Neural progenitor cell (in vitro differentiated cells): Measurements from ENCODE around the gene GDE1. TPM values are rescaled to one million over a fixed set of nuclear protein-coding genes. Genes with fewer than 3 reads are reported as not detected.

Experiments used
- DNase-seq: peaks from one replicate; pipeline ENCODE4 v3.0.0-alpha.2; 2016; ENCODE audit warnings: low spot score
- H2AFZ ChIP-seq: fragments of 200-600 bp; sonication (generic); replicated peaks from 2 replicates; pipeline ENCODE4 v1.6.1; 2016; ENCODE audit warnings: antibody characterized with exemption
- H3F3A ChIP-seq: fragments of 200-600 bp; sonication (generic); 2 replicates; pipeline ENCODE4 v1.6.1; 2016; ENCODE audit warnings: antibody characterized with exemption, low read depth
- H3K27ac ChIP-seq: fragments of 200-600 bp; sonication (generic); 2 replicates; pipeline ENCODE4 v1.5.1; 2016; ENCODE audit warnings: mild to moderate bottlenecking
- H3K27me3 ChIP-seq: fragments of 200-600 bp; sonication (generic); 2 replicates; pipeline ENCODE4 v1.6.1; 2016; ENCODE audit warnings: mild to moderate bottlenecking, moderate library complexity
- H3K36me3 ChIP-seq: fragments of 200-600 bp; sonication (generic); 2 replicates; pipeline ENCODE4 v1.5.1; 2016
- H3K4me1 ChIP-seq: fragments of 200-600 bp; sonication (generic); 2 replicates; pipeline ENCODE4 v1.6.1; 2016; ENCODE audit warnings: mixed run types
- H3K4me2 ChIP-seq: fragments of 200-600 bp; sonication (generic); 2 replicates; pipeline ENCODE4 v1.6.1; 2016
- H3K4me3 ChIP-seq: fragments of 200-600 bp; sonication (generic); 2 replicates; pipeline ENCODE4 v1.5.1; 2016
- H3K79me2 ChIP-seq: fragments of 200-600 bp; sonication (generic); 2 replicates; pipeline ENCODE4 v1.6.1; 2016; ENCODE audit warnings: low read depth
- H3K9ac ChIP-seq: fragments of 200-600 bp; sonication (generic); 2 replicates; pipeline ENCODE4 v1.6.1; 2016
- H3K9me3 ChIP-seq: fragments of 200-600 bp; sonication (generic); 2 replicates; pipeline ENCODE4 v1.5.1; 2016; ENCODE audit warnings: low read depth
- H4K20me1 ChIP-seq: fragments of 200-600 bp; sonication (generic); 2 replicates; pipeline ENCODE4 v1.6.1; 2016; ENCODE audit warnings: low read depth
- H3K27ac Mint-ChIP-seq: 3 replicates; pipeline ENCODE4 v1.8.0; 2021; ENCODE audit warnings: mixed read lengths
- H3K27me3 Mint-ChIP-seq: 2 replicates; pipeline ENCODE4 v1.8.0; 2022; ENCODE audit warnings: low read depth, mild to moderate bottlenecking, inconsistent platforms, moderate library complexity, mixed read lengths; ENCODE audit not compliant: insufficient read depth
- H3K36me3 Mint-ChIP-seq: 3 replicates; pipeline ENCODE4 v1.8.0; 2021; ENCODE audit warnings: mixed read lengths
- H3K4me1 Mint-ChIP-seq: 3 replicates; pipeline ENCODE4 v1.8.0; 2021; ENCODE audit warnings: mixed read lengths
- H3K4me3 Mint-ChIP-seq: 3 replicates; pipeline ENCODE4 v1.8.0; 2021; ENCODE audit warnings: mild to moderate bottlenecking, moderate library complexity, mixed read lengths
- H3K9me3 Mint-ChIP-seq: 3 replicates; pipeline ENCODE4 v1.8.0; 2020; ENCODE audit warnings: mixed read lengths
- EZH2 ChIP-seq: fragments of 200-600 bp; sonication (generic); IDR thresholded peaks from 2 replicates; pipeline ENCODE4 v1.6.1; 2017; ENCODE audit warnings: antibody characterized with exemption, mild to moderate bottlenecking, moderate library complexity
- EZH2phosphoT487 ChIP-seq: fragments of 200-600 bp; sonication (generic); IDR thresholded peaks from 2 replicates; pipeline ENCODE4 v1.6.1; 2017; ENCODE audit warnings: antibody characterized with exemption
- total RNA-seq: library from RNA; depleted of rRNA; stranded (reverse); fragments of >200 nt; gene quantifications from 2 replicates; pipeline ENCODE4 v1.2.3, GENCODE V29; 2015; ENCODE audit warnings: low replicate concordance
- TF ChIP-seq, protein P1 (sequence below): fragments of 200-600 bp; sonication (generic); IDR thresholded peaks from 2 replicates; pipeline ENCODE4 v1.5.1; 2017; ENCODE audit warnings: antibody characterized with exemption, mild to moderate bottlenecking

GDE1 gene
- total RNA-seq, 1 donor from 2014 or later = 43.0 TPM

DNA sequence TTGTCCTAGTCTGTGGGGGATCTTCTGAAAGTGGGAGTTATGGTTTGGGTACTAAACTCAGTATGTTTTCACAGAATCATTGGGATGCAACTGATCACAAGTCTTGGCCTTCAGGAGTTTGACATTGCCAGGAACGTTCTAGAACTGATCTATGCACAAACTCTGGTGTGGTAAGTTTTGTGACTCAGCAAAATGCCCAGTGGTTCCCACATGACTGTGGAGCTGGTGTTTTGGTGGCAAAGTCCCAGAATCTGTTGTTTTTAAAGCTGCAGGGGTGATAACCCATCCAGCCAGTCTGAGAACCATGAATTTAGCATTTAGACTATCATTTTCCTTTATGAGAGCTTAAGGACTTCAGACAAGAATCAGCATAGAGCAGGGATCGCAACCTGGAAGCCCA, 40.6 kb downstream of the GDE1 start:
- Histone ChIP-seq H4K20me1 (no peaks in the 10 kb centered on the region), H3K79me2 (no peaks in the 10 kb centered on the region), H3K4me2 (no peak overlapping the region), H3K9ac (no peak overlapping the region), H3K4me3 (no peak overlapping the region), H3K36me3 (no peaks in the 10 kb centered on the region), H3K9me3 (no peaks in the 10 kb centered on the region), H2AFZ (no peak overlapping the region), H3F3A (no peaks in the 10 kb centered on the region), H3K27ac (no peak overlapping the region), H3K27me3 (no peaks in the 10 kb centered on the region), H3K4me1 (no peaks in the 10 kb centered on the region)
- H3K9me3 Mint-ChIP-seq = no peaks in the 10 kb centered on the region
- no peak for DNase-seq
- TF ChIP-seq EZH2 (no peak), EZH2phosphoT487 (no peak)
- TF ChIP-seq, protein P1, sequence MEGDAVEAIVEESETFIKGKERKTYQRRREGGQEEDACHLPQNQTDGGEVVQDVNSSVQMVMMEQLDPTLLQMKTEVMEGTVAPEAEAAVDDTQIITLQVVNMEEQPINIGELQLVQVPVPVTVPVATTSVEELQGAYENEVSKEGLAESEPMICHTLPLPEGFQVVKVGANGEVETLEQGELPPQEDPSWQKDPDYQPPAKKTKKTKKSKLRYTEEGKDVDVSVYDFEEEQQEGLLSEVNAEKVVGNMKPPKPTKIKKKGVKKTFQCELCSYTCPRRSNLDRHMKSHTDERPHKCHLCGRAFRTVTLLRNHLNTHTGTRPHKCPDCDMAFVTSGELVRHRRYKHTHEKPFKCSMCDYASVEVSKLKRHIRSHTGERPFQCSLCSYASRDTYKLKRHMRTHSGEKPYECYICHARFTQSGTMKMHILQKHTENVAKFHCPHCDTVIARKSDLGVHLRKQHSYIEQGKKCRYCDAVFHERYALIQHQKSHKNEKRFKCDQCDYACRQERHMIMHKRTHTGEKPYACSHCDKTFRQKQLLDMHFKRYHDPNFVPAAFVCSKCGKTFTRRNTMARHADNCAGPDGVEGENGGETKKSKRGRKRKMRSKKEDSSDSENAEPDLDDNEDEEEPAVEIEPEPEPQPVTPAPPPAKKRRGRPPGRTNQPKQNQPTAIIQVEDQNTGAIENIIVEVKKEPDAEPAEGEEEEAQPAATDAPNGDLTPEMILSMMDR = no peak
- peaks cover 3% of the 10 kb centered on the region for H3K4me1 Mint-ChIP-seq
- H3K27ac Mint-ChIP-seq = no peak overlapping the region
- no peaks in the 10 kb centered on the region for H3K27me3 Mint-ChIP-seq
- H3K4me3 Mint-ChIP-seq = no peak overlapping the region
- H3K36me3 Mint-ChIP-seq = no peaks in the 10 kb centered on the region

DNA sequence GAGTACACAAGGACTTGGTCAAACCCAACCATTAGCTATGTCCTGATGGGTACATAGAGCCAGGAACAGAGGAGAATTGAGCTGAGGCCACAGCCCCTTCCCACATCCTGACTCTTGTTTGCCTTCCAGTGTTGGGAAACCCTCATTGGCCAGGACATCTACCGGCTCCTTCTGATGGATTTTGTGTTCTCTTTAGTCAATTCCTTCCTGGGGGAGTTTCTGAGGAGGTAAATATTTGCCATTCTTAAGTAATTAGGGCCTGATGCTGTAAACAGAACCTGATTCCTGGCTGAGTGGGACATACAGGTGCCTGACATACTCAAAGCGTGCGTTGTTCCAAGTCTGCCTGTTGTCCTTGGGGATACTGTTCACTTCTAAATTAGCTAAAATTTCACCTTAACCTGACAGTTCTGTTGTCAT, 42.6 kb downstream of the GDE1 start:
- Histone ChIP-seq H3K9me3 (no peaks in the 10 kb centered on the region), H3K36me3 (no peaks in the 10 kb centered on the region), H4K20me1 (no peaks in the 10 kb centered on the region), H3K27me3 (no peaks in the 10 kb centered on the region), H3F3A (peaks cover 3% of the 10 kb centered on the region), H3K4me2 (no peak overlapping the region), H2AFZ (no peak overlapping the region), H3K4me3 (no peak overlapping the region), H3K79me2 (no peaks in the 10 kb centered on the region), H3K4me1 (peaks cover 4% of the 10 kb centered on the region), H3K9ac (no peak overlapping the region), H3K27ac (no peak overlapping the region)
- Mint-ChIP-seq H3K4me1 (no peaks in the 10 kb centered on the region), H3K27ac (no peak overlapping the region), H3K36me3 (no peaks in the 10 kb centered on the region), H3K4me3 (no peak overlapping the region), H3K9me3 (no peaks in the 10 kb centered on the region), H3K27me3 (peaks cover 6% of the 10 kb centered on the region)
- DNase-seq = no peak
- TF ChIP-seq EZH2 = no peak
- TF ChIP-seq EZH2phosphoT487 = no peak
- TF ChIP-seq, protein P1 = no peak

DNA sequence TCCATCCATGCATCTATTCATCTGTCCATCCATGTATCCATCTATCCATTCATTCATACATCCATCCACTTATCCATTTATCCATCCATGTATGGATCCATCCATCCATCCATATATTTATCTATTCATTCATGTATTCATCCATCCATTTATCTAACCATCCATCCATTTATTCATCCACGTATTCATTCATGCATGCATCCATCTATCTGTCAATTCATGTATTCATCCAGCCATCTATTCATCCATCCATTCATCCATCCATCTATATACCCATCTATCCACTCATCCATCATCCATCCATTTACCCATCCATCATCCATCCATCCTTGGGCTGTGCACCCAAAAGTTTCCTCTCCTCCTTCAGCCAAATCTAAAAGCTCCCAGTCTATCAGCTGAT, 43.4 kb downstream of the GDE1 start:
- Histone ChIP-seq H2AFZ (no peak overlapping the region), H3K36me3 (no peaks in the 10 kb centered on the region), H3K4me2 (no peak overlapping the region), H3K27me3 (no peaks in the 10 kb centered on the region), H3K27ac (no peak overlapping the region), H3K9me3 (no peaks in the 10 kb centered on the region), H3K4me3 (no peak overlapping the region), H4K20me1 (no peaks in the 10 kb centered on the region), H3K9ac (no peak overlapping the region), H3F3A (peaks cover 4% of the 10 kb centered on the region), H3K79me2 (no peaks in the 10 kb centered on the region), H3K4me1 (peaks cover 4% of the 10 kb centered on the region)
- no peaks in the 10 kb centered on the region for H3K4me1 Mint-ChIP-seq
- peaks cover 8% of the 10 kb centered on the region for H3K27me3 Mint-ChIP-seq
- H3K36me3 Mint-ChIP-seq = no peaks in the 10 kb centered on the region
- H3K4me3 Mint-ChIP-seq = no peak overlapping the region
- H3K27ac Mint-ChIP-seq = no peak overlapping the region
- TF ChIP-seq EZH2phosphoT487 (no peak), EZH2 (no peak)
- TF ChIP-seq, protein P1 = no peak
- H3K9me3 Mint-ChIP-seq = no peaks in the 10 kb centered on the region
- DNase-seq = no peak
